Loucy (cell line): ENCODE measurements around the gene MYO1D.

Source experiments
- H2AFZ ChIP-seq: fragments of 200-600 bp; sonication (generic); 2 replicates; pipeline ENCODE4 v1.6.0; 2016; ENCODE audit warnings: antibody characterized with exemption, mild to moderate bottlenecking, low read length, moderate library complexity
- H3F3A ChIP-seq: fragments of 200-600 bp; 2 replicates; pipeline ENCODE4 v1.6.0; 2016; ENCODE audit warnings: antibody characterized with exemption, low read depth, mild to moderate bottlenecking
- H3K27me3 ChIP-seq: fragments of 200-600 bp; sonication (generic); 2 replicates; pipeline ENCODE4 v1.6.1; 2014; ENCODE audit warnings: low read length, mild to moderate bottlenecking; ENCODE audit not compliant: insufficient read depth, poor library complexity, severe bottlenecking
- H3K36me3 ChIP-seq: fragments of 200-600 bp; sonication (generic); 2 replicates; pipeline ENCODE4 v1.6.1; 2016; ENCODE audit warnings: low read length; ENCODE audit not compliant: insufficient read depth
- H3K4me1 ChIP-seq: fragments of 200-600 bp; sonication (generic); 2 replicates; pipeline ENCODE4 v1.5.1; 2014; ENCODE audit warnings: low read length, mild to moderate bottlenecking; ENCODE audit not compliant: insufficient read depth, poor library complexity, severe bottlenecking
- H3K4me2 ChIP-seq: fragments of 200-600 bp; sonication (generic); 2 replicates; pipeline ENCODE4 v1.6.0; 2014; ENCODE audit warnings: antibody characterized with exemption, low read length, low read depth, mild to moderate bottlenecking; ENCODE audit not compliant: poor library complexity, severe bottlenecking
- H3K4me3 ChIP-seq: fragments of 200-600 bp; sonication (generic); 2 replicates; pipeline ENCODE4 v1.5.1; 2014; ENCODE audit warnings: low read length, mild to moderate bottlenecking, mixed read lengths; ENCODE audit not compliant: poor library complexity, severe bottlenecking
- H3K79me2 ChIP-seq: fragments of 200-600 bp; sonication (generic); 2 replicates; pipeline ENCODE4 v1.6.1; 2014; ENCODE audit warnings: low read length; ENCODE audit not compliant: insufficient read depth
- H3K9ac ChIP-seq: fragments of 200-600 bp; sonication (generic); 2 replicates; pipeline ENCODE4 v1.6.0; 2014; ENCODE audit warnings: mild to moderate bottlenecking, low read depth, low read length, moderate library complexity; ENCODE audit not compliant: poor library complexity, severe bottlenecking
- H3K9me2 ChIP-seq: fragments of 200-600 bp; sonication (generic); replicated peaks from 2 replicates; pipeline ENCODE4 v1.6.1; 2016; ENCODE audit warnings: low read depth, low read length, mixed read lengths
- H3K9me3 ChIP-seq: fragments of 200-600 bp; sonication (generic); 2 replicates; pipeline ENCODE4 v1.6.1; 2014; ENCODE audit warnings: mild to moderate bottlenecking, antibody characterized with exemption, low read length, low read depth; ENCODE audit not compliant: insufficient read depth
- H4K20me1 ChIP-seq: fragments of 200-600 bp; sonication (generic); 2 replicates; pipeline ENCODE4 v1.6.0; 2014; ENCODE audit warnings: antibody characterized with exemption, low read length, mild to moderate bottlenecking; ENCODE audit not compliant: insufficient read depth, poor library complexity, severe bottlenecking
- CTCF ChIP-seq: fragments of 200-600 bp; sonication (generic); conservative IDR thresholded peaks from 2 replicates; pipeline ENCODE4 v1.5.1; 2014; ENCODE audit warnings: mild to moderate bottlenecking, antibody characterized with exemption, low read length
- EZH2phosphoT487 ChIP-seq: fragments of 200-600 bp; IDR thresholded peaks from 2 replicates; pipeline ENCODE4 v1.6.1; 2018; ENCODE audit warnings: antibody characterized with exemption, mild to moderate bottlenecking, moderate library complexity, borderline replicate concordance

MYO1D gene

DNA sequence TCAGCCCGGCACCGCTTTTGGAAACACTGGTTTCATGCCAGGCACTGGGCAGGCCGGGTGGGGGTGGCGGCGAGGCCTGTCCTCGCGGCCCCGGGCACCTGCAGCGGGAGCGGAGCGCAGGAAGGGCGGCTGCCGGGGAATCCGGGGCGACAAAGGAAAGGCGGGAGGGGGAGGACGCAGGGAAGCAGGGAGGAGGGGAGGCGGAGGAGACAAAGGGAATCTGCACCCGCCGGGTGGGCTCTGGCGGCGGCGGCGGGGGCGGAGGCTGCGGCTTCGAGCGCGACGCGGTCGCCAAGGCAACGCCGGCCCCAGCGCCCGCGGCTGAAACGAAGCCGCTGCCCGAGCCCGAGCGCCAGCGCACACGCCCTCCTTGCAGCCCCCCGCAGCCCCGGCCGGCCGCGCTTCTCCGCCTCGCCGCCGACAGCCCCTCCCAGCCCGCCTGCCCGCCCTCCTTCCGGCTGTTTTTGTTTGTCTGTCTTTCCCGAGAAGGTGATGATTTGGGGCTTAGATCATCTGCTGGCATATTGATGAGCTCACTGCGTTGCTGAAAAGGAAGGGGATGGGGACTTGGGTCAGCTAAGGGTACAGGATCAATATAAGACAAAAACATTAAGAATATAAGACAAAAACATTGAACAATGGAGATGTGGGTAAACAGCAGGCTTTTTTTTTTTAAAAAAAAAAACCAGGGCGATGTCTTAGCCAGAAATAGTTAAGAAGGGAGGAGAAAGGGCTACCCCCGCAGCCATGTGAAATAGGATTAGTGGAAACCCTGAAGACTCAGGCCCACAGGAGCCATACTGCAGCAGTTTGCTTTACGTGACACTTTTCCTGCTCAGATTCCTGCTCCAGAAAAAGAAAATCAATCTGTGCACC, 357.5 kb downstream of the MYO1D start:
- Histone ChIP-seq H3K79me2 (no peaks in the 10 kb centered on the region), H3K9me3 (no peaks in the 10 kb centered on the region), H3K4me1 (peaks cover 10% of the 10 kb centered on the region), H3K27me3 (peaks cover 5% of the 10 kb centered on the region), H3F3A (no peaks in the 10 kb centered on the region), H3K9me2 (no peaks in the 10 kb centered on the region), H3K36me3 (no peaks in the 10 kb centered on the region), H2AFZ (peak overlapping the region; percentile 70; the same call in 1 of the 2 replicates), H4K20me1 (no peaks in the 10 kb centered on the region), H3K4me3 (peak overlapping the region; percentile 71), H3K9ac (no peak overlapping the region), H3K4me2 (peak overlapping the region; percentile 96)
- TF ChIP-seq CTCF (no peak), EZH2phosphoT487 (no peak)

GRCh38 chr17:32518646-32519227, 358.2 kb downstream of the MYO1D start:
- peak overlapping the region; percentile 96 for H3K4me2 ChIP-seq
- H3K9ac ChIP-seq = no peak overlapping the region
- peaks cover 10% of the 10 kb centered on the region for H3K4me1 ChIP-seq
- H4K20me1 ChIP-seq = no peaks in the 10 kb centered on the region
- H3K9me3 ChIP-seq = no peaks in the 10 kb centered on the region
- no peaks in the 10 kb centered on the region for H3K79me2 ChIP-seq
- H3K36me3 ChIP-seq = no peaks in the 10 kb centered on the region
- no peaks in the 10 kb centered on the region for H3F3A ChIP-seq
- peaks cover 5% of the 10 kb centered on the region for H3K27me3 ChIP-seq
- peak overlapping the region; percentile 71 for H3K4me3 ChIP-seq
- H2AFZ ChIP-seq = peak overlapping the region; percentile 70; the same call in 1 of the 2 replicates
- no peak for TF ChIP-seq CTCF
- no peak for TF ChIP-seq EZH2phosphoT487
- H3K9me2 ChIP-seq = no peaks in the 10 kb centered on the region

DNA sequence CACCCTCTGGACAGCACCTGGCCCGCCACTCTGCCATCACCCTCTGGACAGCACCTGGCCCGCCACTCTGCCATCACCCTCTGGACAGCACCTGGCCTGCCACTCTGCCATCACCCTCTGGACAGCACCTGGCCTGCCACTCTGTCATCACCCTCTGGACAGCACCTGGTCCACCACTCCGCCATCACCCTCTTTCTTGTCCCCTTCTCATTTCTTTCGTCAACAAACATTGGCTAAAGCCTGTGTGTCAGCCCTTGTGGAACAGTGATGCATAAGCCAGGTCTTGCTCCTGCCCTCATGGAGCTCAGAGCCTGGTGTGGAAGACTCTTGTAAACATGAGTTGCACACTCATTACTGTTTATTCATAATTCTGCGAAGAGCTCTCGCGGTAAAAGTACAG, 358.9 kb downstream of the MYO1D start:
- H3K9me3 ChIP-seq = no peaks in the 10 kb centered on the region
- no peaks in the 10 kb centered on the region for H3K36me3 ChIP-seq
- H3K4me3 ChIP-seq = no peak overlapping the region
- peaks cover 10% of the 10 kb centered on the region for H3K4me1 ChIP-seq
- H3F3A ChIP-seq = no peaks in the 10 kb centered on the region
- TF ChIP-seq EZH2phosphoT487 = no peak
- TF ChIP-seq CTCF = no peak
- no peak overlapping the region for H3K9ac ChIP-seq
- no peak overlapping the region for H2AFZ ChIP-seq
- H3K27me3 ChIP-seq = peaks cover 5% of the 10 kb centered on the region
- H3K79me2 ChIP-seq = no peaks in the 10 kb centered on the region
- no peaks in the 10 kb centered on the region for H3K9me2 ChIP-seq
- H4K20me1 ChIP-seq = no peaks in the 10 kb centered on the region
- H3K4me2 ChIP-seq = no peak overlapping the region
